IMR-90 (cell line): ENCODE measurements around the gene FAM228B. TPM values are rescaled to one million over a fixed set of nuclear protein-coding genes. Genes with fewer than 3 reads are reported as not detected.
A peak's percentile ranks its signal among the peaks of the same experiment; 100 is the strongest.

ENCODE experiments used
- ATAC-seq: fragments of 200-7000 bp; cut with Tn5 transposase; 2 replicates; pipeline ENCODE4 v1.9.1; 2020; ENCODE audit warnings: low read depth, mild to moderate bottlenecking, moderate library complexity
- BruUV-seq: library from RNA; stranded (reverse); fragments of 400-500 nt; replicated peaks from 2 replicates; lab custom pipeline; 2021; lab: Mats Ljungman, UMichigan
- CTCF ChIA-PET: fragments of 300-600 bp; formaldehyde crosslinking; extraction: SDS; loops from one replicate; lab custom pipeline; 2021; ENCODE audit warnings: antibody characterized with exemption; lab: Yijun Ruan, JAX
- POLR2A ChIA-PET: fragments of 300-600 bp; sonication (Branson Sonifier 250); formaldehyde crosslinking; loops from one replicate; lab custom pipeline; 2022; ENCODE audit warnings: antibody characterized with exemption; ENCODE audit not compliant: unreplicated experiment; lab: Charles Lee
- DNase-seq: peaks from one replicate; pipeline ENCODE4 v3.0.0; 2013
- H2AFZ ChIP-seq: replicated peaks from 2 replicates; pipeline ENCODE3; 2013; ENCODE audit warnings: low read length, mild to moderate bottlenecking; ENCODE audit not compliant: poor library complexity
- H2AK5ac ChIP-seq: 2 replicates; pipeline ENCODE4 v1.6.1; 2013; ENCODE audit warnings: low read depth, low read length, inconsistent platforms
- H2AK9ac ChIP-seq: replicated peaks from 2 replicates; pipeline ENCODE3; 2013; ENCODE audit warnings: mild to moderate bottlenecking, low read depth, low read length, moderate library complexity; ENCODE audit not compliant: poor library complexity
- H2BK120ac ChIP-seq: 2 replicates; pipeline ENCODE4 v1.6.1; 2013; ENCODE audit warnings: low read depth, low read length, inconsistent platforms
- H2BK15ac ChIP-seq: 3 replicates; pipeline ENCODE4 v1.6.1; 2013; ENCODE audit warnings: low read depth, low read length, inconsistent platforms
- H2BK20ac ChIP-seq: 2 replicates; pipeline ENCODE4 v1.6.1; 2013; ENCODE audit warnings: low read depth, mild to moderate bottlenecking, inconsistent platforms, low read length, moderate library complexity
- H2BK5ac ChIP-seq: 2 replicates; pipeline ENCODE4 v1.6.1; 2013; ENCODE audit warnings: mild to moderate bottlenecking, low read depth, low read length, inconsistent platforms; ENCODE audit not compliant: poor library complexity, severe bottlenecking
- H3K14ac ChIP-seq: replicated peaks from 2 replicates; pipeline ENCODE4 v1.6.1; 2013; ENCODE audit warnings: low read depth, low read length, inconsistent platforms
- H3K18ac ChIP-seq: 2 replicates; pipeline ENCODE4 v1.6.1; 2013; ENCODE audit warnings: low read depth, low read length, control low read depth
- H3K23ac ChIP-seq: 2 replicates; pipeline ENCODE4 v1.6.1; 2013; ENCODE audit warnings: low read depth, low read length, inconsistent platforms
- H3K27ac ChIP-seq: 2 replicates; pipeline ENCODE4 v1.5.1; 2013; ENCODE audit warnings: mild to moderate bottlenecking, control low read depth, low read length; ENCODE audit not compliant: insufficient read depth
- H3K27me3 ChIP-seq: 2 replicates; pipeline ENCODE4 v1.6.1; 2013; ENCODE audit warnings: low read length; ENCODE audit not compliant: control insufficient read depth, insufficient read depth
- H3K36me3 ChIP-seq: 2 replicates; pipeline ENCODE4 v1.6.1; 2013; ENCODE audit warnings: low read length, mixed read lengths; ENCODE audit not compliant: control insufficient read depth, insufficient read depth
- H3K4ac ChIP-seq: 2 replicates; pipeline ENCODE4 v1.6.1; 2013; ENCODE audit warnings: low read depth, low read length, inconsistent platforms
- H3K4me1 ChIP-seq: 2 replicates; pipeline ENCODE4 v1.6.1; 2013; ENCODE audit warnings: low read length, mixed read lengths; ENCODE audit not compliant: control insufficient read depth, insufficient read depth
- H3K4me2 ChIP-seq: 2 replicates; pipeline ENCODE4 v1.6.1; 2013; ENCODE audit warnings: low read depth, mild to moderate bottlenecking, control low read depth, low read length, moderate library complexity
- H3K4me3 ChIP-seq: 2 replicates; pipeline ENCODE4 v1.5.1; 2013; ENCODE audit warnings: low read depth, mild to moderate bottlenecking, control low read depth, low read length, moderate library complexity; ENCODE audit not compliant: insufficient read depth
- H3K56ac ChIP-seq: 2 replicates; pipeline ENCODE4 v1.6.1; 2013; ENCODE audit warnings: low read length, inconsistent platforms; ENCODE audit not compliant: insufficient read depth; ENCODE audit errors: extremely low read depth
- H3K79me1 ChIP-seq, 2 experiments: 2 replicates each; pipeline ENCODE4 v1.6.1; 2013; ENCODE audit warnings: low read length in 2 of 2, inconsistent platforms in 1 of 2, low read depth in 1 of 2
- H3K9ac ChIP-seq: 2 replicates; pipeline ENCODE4 v1.6.1; 2013; ENCODE audit warnings: low read depth, low read length, control low read depth
- H3K9me1 ChIP-seq: 2 replicates; pipeline ENCODE4 v1.6.1; 2013; ENCODE audit warnings: low read length, inconsistent platforms; ENCODE audit not compliant: insufficient read depth
- H3K9me3 ChIP-seq: 2 replicates; pipeline ENCODE4 v1.6.1; 2013; ENCODE audit warnings: low read length; ENCODE audit not compliant: control insufficient read depth, insufficient read depth
- H4K20me1 ChIP-seq: 2 replicates; pipeline ENCODE4 v1.6.1; 2013; ENCODE audit warnings: low read length, inconsistent platforms; ENCODE audit not compliant: insufficient read depth
- H4K5ac ChIP-seq: 2 replicates; pipeline ENCODE4 v1.6.1; 2013; ENCODE audit warnings: mild to moderate bottlenecking, low read depth, low read length, control low read depth
- H4K8ac ChIP-seq, 2 experiments: 2 replicates each; pipeline ENCODE4 v1.6.1; 2013; ENCODE audit warnings: low read depth in 2 of 2, low read length in 2 of 2, control low read depth in 1 of 2, inconsistent platforms in 1 of 2
- H4K91ac ChIP-seq: 2 replicates; pipeline ENCODE4 v1.6.1; 2013; ENCODE audit warnings: low read depth, low read length, inconsistent platforms; ENCODE audit not compliant: insufficient read depth
- RFX5 ChIP-seq: IDR thresholded peaks from 2 replicates; pipeline ENCODE4 v1.8.0; 2012; ENCODE audit warnings: low read depth, mild to moderate bottlenecking, low read length, moderate library complexity
- WGBS, 2 experiments: methylation state at CpG; one replicate each; pipeline versions ENCODE4 v1.1.5 to v1.1.7; 2013; ENCODE audit warnings: missing lambda C conversion rate in 2 of 2; ENCODE audit not compliant: insufficient read length in 1 of 2; ENCODE audit errors: extremely low coverage in 2 of 2; 5-methylcytosine and 5-hydroxymethylcytosine counted together
- dilution Hi-C: fragments of 300-500 bp; cut with HindIII; formaldehyde crosslinking; loops from one replicate; pipeline ENCODE4 v1.14.3; 2018; ENCODE audit warnings: low sequenced_read_pairs; ENCODE audit not compliant: unreplicated experiment
- in situ Hi-C: fragments of 300-500 bp; cut with MboI; formaldehyde crosslinking; loops from 3 replicates; pipeline ENCODE4 v1.14.3; 2019; ENCODE audit warnings: low sequenced_read_pairs, inconsistent platforms, mixed read lengths
- intact Hi-C: fragments of 100-400 bp; cut with micrococcal nuclease; formaldehyde crosslinking; loops from 2 replicates; pipeline ENCODE4 v1.10.0; 2022
- polyA plus RNA-seq, 3 experiments: library from polyadenylated mRNA; depleted of rRNA; stranded (reverse); fragments of >200 nt; gene quantifications; 2 replicates each; pipeline ENCODE4 v1.2.3, GENCODE V29; 2012; ENCODE audit warnings: low replicate concordance in 1 of 3
- total RNA-seq: library from RNA; depleted of rRNA; stranded (reverse); fragments of >200 nt; gene quantifications from 2 replicates; pipeline ENCODE4 v1.2.3, GENCODE V29; 2012
- TF ChIP-seq, protein P1 (sequence below): fragments of 150-350 bp; IDR thresholded peaks from 2 replicates; pipeline ENCODE4 v1.6.1; 2017; ENCODE audit warnings: mild to moderate bottlenecking, antibody characterized with exemption, low read length, low read depth

The FAM228B gene
- total and polyA plus RNA-seq, 2 of the 4 experiments (the other 2 are of a cell fraction): 2.0 to 2.9 TPM

DNA sequence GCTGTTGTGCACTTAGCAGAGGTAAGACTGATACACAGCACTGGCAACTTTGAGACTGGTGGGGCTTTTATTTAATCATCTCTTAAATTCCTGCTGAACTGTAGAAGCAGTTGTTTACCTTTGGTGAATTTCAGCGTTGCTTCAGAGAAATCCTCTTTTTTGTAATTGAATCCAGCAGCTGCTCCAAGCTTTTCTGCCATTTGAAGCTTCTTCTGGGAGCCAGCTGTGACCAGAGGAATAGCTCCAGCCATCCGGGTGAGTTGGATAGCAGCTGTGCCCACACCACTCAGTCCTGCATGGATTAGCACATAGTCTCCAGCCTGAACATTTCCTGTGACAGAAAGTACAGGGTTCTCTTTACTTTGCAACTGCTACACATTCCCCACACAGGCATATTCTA is 42.6 kb upstream of the FAM228B start:
- intact Hi-C loops: no loop called here
- H4K20me1 ChIP-seq: no peaks in the 10 kb centered on the region; the same call in 1 of the 2 replicates
- no peak overlapping the region for H2AFZ ChIP-seq
- 80% methylated on average over 1 of the region's 2 CpGs; no CpG with 5 or more reads in 1 of the 2 experiments for WGBS, 2 experiments
- ATAC-seq (no peak), DNase-seq (peak; percentile 36)
- H4K91ac ChIP-seq: no peak overlapping the region
- H4K5ac ChIP-seq: no peak overlapping the region
- H3K9me1 ChIP-seq: peaks cover 11% of the 10 kb centered on the region
- no TSS peak for BruUV-seq
- TF ChIP-seq, protein P1, sequence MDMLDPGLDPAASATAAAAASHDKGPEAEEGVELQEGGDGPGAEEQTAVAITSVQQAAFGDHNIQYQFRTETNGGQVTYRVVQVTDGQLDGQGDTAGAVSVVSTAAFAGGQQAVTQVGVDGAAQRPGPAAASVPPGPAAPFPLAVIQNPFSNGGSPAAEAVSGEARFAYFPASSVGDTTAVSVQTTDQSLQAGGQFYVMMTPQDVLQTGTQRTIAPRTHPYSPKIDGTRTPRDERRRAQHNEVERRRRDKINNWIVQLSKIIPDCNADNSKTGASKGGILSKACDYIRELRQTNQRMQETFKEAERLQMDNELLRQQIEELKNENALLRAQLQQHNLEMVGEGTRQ: no peak
- no peak for TF ChIP-seq RFX5
- H3K4me1 ChIP-seq: peaks cover 6% of the 10 kb centered on the region; the same call in 1 of the 2 replicates
- no peak overlapping the region for H2BK15ac ChIP-seq
- no peak overlapping the region for H3K23ac ChIP-seq
- H4K8ac ChIP-seq: no peak overlapping the region
- H3K36me3 ChIP-seq: peaks cover 18% of the 10 kb centered on the region
- no peaks in the 10 kb centered on the region for H3K27me3 ChIP-seq
- in situ Hi-C loops: no loop called here
- H3K79me1 ChIP-seq: peaks cover 12 to 44% of the 10 kb centered on the region in 2 experiments
- ChIA-PET POLR2A (no interaction called here), CTCF (no interaction called here)
- H3K4ac ChIP-seq: no peak overlapping the region
- no peak overlapping the region for H3K27ac ChIP-seq
- no peak overlapping the region for H3K4me2 ChIP-seq
- H3K14ac ChIP-seq: no peak overlapping the region
- H2BK5ac ChIP-seq: no peak overlapping the region
- H3K9ac ChIP-seq: no peak overlapping the region
- no peak overlapping the region for H2BK20ac ChIP-seq
- no peak overlapping the region for H2BK120ac ChIP-seq
- dilution Hi-C loops: no loop called here
- no peak overlapping the region for H3K18ac ChIP-seq
- H3K9me3 ChIP-seq: no peaks in the 10 kb centered on the region
- H2AK9ac ChIP-seq: no peak overlapping the region
- H3K4me3 ChIP-seq: no peak overlapping the region
- no peak overlapping the region for H3K56ac ChIP-seq
- no peak overlapping the region for H2AK5ac ChIP-seq
